Measurements from ENCODE around the gene DSTN. TPM values are rescaled to one million over a fixed set of nuclear protein-coding genes. Genes with fewer than 3 reads are reported as not detected.

Gene DSTN
- total and polyA plus RNA-seq, 2 donors (not counting 3 experiments of a cell fraction or from before 2014, with no cell fraction given): 66.1 to 300 TPM

DNA sequence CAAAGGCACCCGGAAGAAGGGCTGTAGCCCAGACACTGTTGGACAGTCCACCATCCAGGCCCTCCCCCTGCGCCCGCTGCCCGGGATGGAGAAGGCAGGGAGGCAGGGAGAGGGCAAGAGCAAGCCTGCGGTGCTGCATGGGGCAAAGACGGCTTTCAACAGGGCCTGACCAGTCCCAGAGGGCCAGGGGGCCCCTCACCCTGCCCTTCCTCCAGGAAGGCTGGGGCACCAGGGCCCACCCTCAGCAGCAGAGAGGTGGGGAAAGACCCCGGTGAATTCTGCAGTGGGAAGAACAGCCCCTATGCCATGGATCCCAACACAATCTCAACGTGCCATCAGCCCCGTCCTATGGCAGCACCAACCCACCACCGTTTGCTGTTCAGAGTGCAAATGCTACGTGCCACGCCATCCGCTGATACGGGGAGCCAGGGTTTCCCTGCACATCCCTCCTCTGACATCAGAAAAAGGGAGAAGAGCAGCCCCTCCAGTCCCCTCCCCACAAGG, 71.1 kb downstream of the DSTN start:
- Histone ChIP-seq H4K20me1 (replicated peaks; ENCODE audit: control insufficient read depth, extremely low read depth, insufficient read depth, low read length) (no peaks in the 10 kb centered on the region), H3K4me1 (ENCODE audit: control insufficient read depth, extremely low read depth, insufficient read depth, low read length) (peaks cover 3% of the 10 kb centered on the region), H3K27me3 (ENCODE audit: control insufficient read depth in 2 of 2, insufficient read depth in 2 of 2, low read length in 2 of 2) (no peaks in the 10 kb centered on the region), H3K79me2 (ENCODE audit: control insufficient read depth, insufficient read depth, low read length) (peaks cover 25% of the 10 kb centered on the region), H3K9ac (replicated peaks; ENCODE audit: extremely low read depth, insufficient read depth, low read length) (no peak overlapping the region), H3K36me3 (ENCODE audit: control insufficient read depth in 2 of 2, extremely low read depth in 1 of 2, insufficient read depth in 2 of 2, low read length in 2 of 2) (peaks cover 11 to 66% of the 10 kb centered on the region in 2 experiments), H3K27ac (ENCODE audit: insufficient read depth, low read depth, low read length) (no peak overlapping the region), H3K9me3 (replicated peaks; ENCODE audit: control insufficient read depth, insufficient read depth, low read length) (no peaks in the 10 kb centered on the region), H3K4me3 (replicated peaks in 1 of 3; ENCODE audit: insufficient read depth in 1 of 3, low read depth in 1 of 3, low read length in 3 of 3) (no peak overlapping the region), H2AFZ (ENCODE audit: low read depth, low read length) (no peak overlapping the region), H3K9me1 (replicated peaks; ENCODE audit: control insufficient read depth, extremely low read depth, insufficient read depth, low read length) (no peaks in the 10 kb centered on the region), H3K4me2 (ENCODE audit: insufficient read depth, low read length) (no peak overlapping the region)
- FAIRE-seq: no peak
- POLR2A ChIA-PET: no interaction called here
- intact Hi-C loops (cut with micrococcal nuclease): no loop called here
- no TSS peak for BruUV-seq (replicated peaks)
- dilution Hi-C loops (cut with MboI; ENCODE audit: extremely low pct_ligation_motif_present, low sequenced_read_pairs): no loop called here
- CTCF ChIA-PET: interaction anchor here (1.0 kb wide), 1 partner anchor 8 kb away, joined by 3 read pairs; no protein-coding TSS in a partner anchor
- TF ChIP-seq FOS (IDR thresholded peaks at IDR 0.05; ENCODE audit: borderline replicate concordance, insufficient read depth, low read length): no peak
- TF ChIP-seq, protein P1, sequence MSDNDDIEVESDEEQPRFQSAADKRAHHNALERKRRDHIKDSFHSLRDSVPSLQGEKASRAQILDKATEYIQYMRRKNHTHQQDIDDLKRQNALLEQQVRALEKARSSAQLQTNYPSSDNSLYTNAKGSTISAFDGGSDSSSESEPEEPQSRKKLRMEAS (IDR thresholded peaks at IDR 0.05; ENCODE audit: insufficient read depth, insufficient read length): no peak
- no peak for TF ChIP-seq MYC (IDR thresholded peaks at IDR 0.05; ENCODE audit: low read depth, low read length)
- TF ChIP-seq, protein P2, sequence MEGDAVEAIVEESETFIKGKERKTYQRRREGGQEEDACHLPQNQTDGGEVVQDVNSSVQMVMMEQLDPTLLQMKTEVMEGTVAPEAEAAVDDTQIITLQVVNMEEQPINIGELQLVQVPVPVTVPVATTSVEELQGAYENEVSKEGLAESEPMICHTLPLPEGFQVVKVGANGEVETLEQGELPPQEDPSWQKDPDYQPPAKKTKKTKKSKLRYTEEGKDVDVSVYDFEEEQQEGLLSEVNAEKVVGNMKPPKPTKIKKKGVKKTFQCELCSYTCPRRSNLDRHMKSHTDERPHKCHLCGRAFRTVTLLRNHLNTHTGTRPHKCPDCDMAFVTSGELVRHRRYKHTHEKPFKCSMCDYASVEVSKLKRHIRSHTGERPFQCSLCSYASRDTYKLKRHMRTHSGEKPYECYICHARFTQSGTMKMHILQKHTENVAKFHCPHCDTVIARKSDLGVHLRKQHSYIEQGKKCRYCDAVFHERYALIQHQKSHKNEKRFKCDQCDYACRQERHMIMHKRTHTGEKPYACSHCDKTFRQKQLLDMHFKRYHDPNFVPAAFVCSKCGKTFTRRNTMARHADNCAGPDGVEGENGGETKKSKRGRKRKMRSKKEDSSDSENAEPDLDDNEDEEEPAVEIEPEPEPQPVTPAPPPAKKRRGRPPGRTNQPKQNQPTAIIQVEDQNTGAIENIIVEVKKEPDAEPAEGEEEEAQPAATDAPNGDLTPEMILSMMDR (IDR thresholded peaks at IDR 0.05; ENCODE audit: extremely low read depth in 1 of 2, insufficient read depth in 1 of 2, low read depth in 1 of 2, low read length in 2 of 2): no peak
- TF ChIP-seq POLR2A (IDR thresholded peaks at IDR 0.05; ENCODE audit: low read depth, low read length): no peak
- TF ChIP-seq EZH2 (IDR thresholded peaks at IDR 0.05; ENCODE audit: borderline replicate concordance, low read depth, low read length, severe bottlenecking): no peak
- DNase-seq (ENCODE audit: low read depth, low spot score): no peak

Measured in endothelial cell of umbilical vein (primary cell).